PC-9 (cell line): Measurements from ENCODE around the gene FOXF2. TPM values are rescaled to one million over a fixed set of nuclear protein-coding genes. Genes with fewer than 3 reads are reported as not detected.

ENCODE experiments used
- BruUV-seq: library from RNA; stranded (reverse); fragments of 400-500 nt; replicated peaks from 2 replicates; lab custom pipeline; 2021; lab: Mats Ljungman, UMichigan
- CTCF ChIA-PET: fragments of 300-600 bp; sonication (Branson Sonifier 250); formaldehyde crosslinking; loops from one replicate; lab custom pipeline; 2022; ENCODE audit warnings: antibody characterized with exemption; lab: Charles Lee
- POLR2A ChIA-PET: fragments of 300-600 bp; sonication (Branson Sonifier 250); formaldehyde crosslinking; loops from one replicate; lab custom pipeline; 2022; ENCODE audit warnings: antibody characterized with exemption; ENCODE audit not compliant: unreplicated experiment; lab: Charles Lee
- DNase-seq, 2 experiments: peaks; one replicate each; pipeline versions ENCODE4 v3.0.0 to v3.0.0-alpha.2; 2015 to 2022; ENCODE audit warnings: mixed read lengths in 1 of 2
- H2AFZ ChIP-seq: fragments of 200-600 bp; sonication (generic); 2 replicates; pipeline ENCODE4 v1.8.1; 2017; ENCODE audit warnings: antibody characterized with exemption
- H3F3A ChIP-seq: fragments of 200-600 bp; sonication (generic); 2 replicates; pipeline ENCODE4 v1.8.1; 2017; ENCODE audit warnings: antibody characterized with exemption, mild to moderate bottlenecking, low read depth; ENCODE audit not compliant: insufficient read depth
- H3K27ac ChIP-seq: fragments of 200-600 bp; sonication (generic); 2 replicates; pipeline ENCODE4 v1.6.1; 2016; ENCODE audit warnings: mixed run types
- H3K27me3 ChIP-seq: fragments of 200-600 bp; sonication (generic); 2 replicates; pipeline ENCODE4 v1.6.1; 2016; ENCODE audit warnings: low read depth, mixed run types; ENCODE audit not compliant: insufficient read depth
- H3K36me3 ChIP-seq: fragments of 200-600 bp; sonication (generic); 2 replicates; pipeline ENCODE4 v1.6.1; 2016; ENCODE audit warnings: low read depth, mixed run types
- H3K4me1 ChIP-seq: fragments of 200-600 bp; sonication (generic); replicated peaks from 2 replicates; pipeline ENCODE4 v1.6.1; 2016; ENCODE audit warnings: mixed run types; ENCODE audit not compliant: insufficient read depth
- H3K4me2 ChIP-seq: fragments of 200-600 bp; sonication (generic); 2 replicates; pipeline ENCODE4 v1.6.1; 2017; ENCODE audit warnings: mixed run types
- H3K4me3 ChIP-seq: fragments of 200-600 bp; sonication (generic); 2 replicates; pipeline ENCODE4 v1.6.1; 2016; ENCODE audit warnings: mixed run types
- H3K79me2 ChIP-seq: fragments of 200-600 bp; sonication (generic); 2 replicates; pipeline ENCODE4 v1.6.1; 2017; ENCODE audit warnings: low read depth, mixed run types
- H3K9me2 ChIP-seq: fragments of 200-600 bp; sonication (generic); 2 replicates; pipeline ENCODE4 v1.8.1; 2017; ENCODE audit warnings: mild to moderate bottlenecking; ENCODE audit not compliant: insufficient read depth
- H3K9me3 ChIP-seq: fragments of 200-600 bp; sonication (generic); 2 replicates; pipeline ENCODE4 v1.8.1; 2016; ENCODE audit warnings: low read depth; ENCODE audit not compliant: insufficient read depth
- H4K20me1 ChIP-seq: fragments of 200-600 bp; sonication (generic); 2 replicates; pipeline ENCODE4 v1.8.1; 2017; ENCODE audit not compliant: insufficient read depth
- CTCF ChIP-seq: fragments of 200-600 bp; sonication (generic); conservative IDR thresholded peaks from 2 replicates; pipeline ENCODE4 v1.6.1; 2017; ENCODE audit warnings: mixed run types, antibody characterized with exemption, mild to moderate bottlenecking, moderate library complexity
- EZH2 ChIP-seq: fragments of 200-600 bp; sonication (generic); IDR thresholded peaks from 2 replicates; pipeline ENCODE4 v1.8.0; 2017; ENCODE audit warnings: antibody characterized with exemption, low read depth
- intact Hi-C: fragments of 100-400 bp; cut with micrococcal nuclease; formaldehyde crosslinking; loops from one replicate; pipeline ENCODE4 v1.10.0; 2022; ENCODE audit not compliant: unreplicated experiment
- total RNA-seq: library from RNA; stranded (reverse); gene quantifications from 2 replicates; pipeline ENCODE4 v1.2.3, GENCODE V29; 2021

FOXF2 gene
- total RNA-seq, 1 experiment from 2014 or later = not detected

- intact Hi-C loops = no loop called here
- Histone ChIP-seq H3K4me2 (no peak overlapping the region), H3K4me3 (no peak overlapping the region), H3K79me2 (no peaks in the 10 kb centered on the region), H3K9me2 (no peaks in the 10 kb centered on the region), H3K27me3 (no peaks in the 10 kb centered on the region), H3K4me1 (no peaks in the 10 kb centered on the region), H3K36me3 (no peaks in the 10 kb centered on the region), H2AFZ (no peak overlapping the region), H3K27ac (no peak overlapping the region), H4K20me1 (no peaks in the 10 kb centered on the region), H3F3A (no peaks in the 10 kb centered on the region), H3K9me3 (no peaks in the 10 kb centered on the region)
- no peak for DNase-seq
- no TSS peak for BruUV-seq
- ChIA-PET POLR2A (no interaction called here), CTCF (no interaction called here)
- TF ChIP-seq CTCF (no peak), EZH2 (no peak)
These were observed 13.0 kb downstream of the FOXF2 start for GRCh38 chr6:1402369-1402768.

GRCh38 chr6:1402868-1403267 is 13.5 kb downstream of the FOXF2 start:
- no peak overlapping the region for H2AFZ ChIP-seq
- BruUV-seq = no TSS peak
- TF ChIP-seq EZH2 = no peak
- TF ChIP-seq CTCF = no peak
- no peaks in the 10 kb centered on the region for H3K36me3 ChIP-seq
- ChIA-PET CTCF (no interaction called here), POLR2A (no interaction called here)
- H3F3A ChIP-seq = no peaks in the 10 kb centered on the region
- H3K27me3 ChIP-seq = no peaks in the 10 kb centered on the region
- H3K27ac ChIP-seq = no peak overlapping the region
- no peaks in the 10 kb centered on the region for H4K20me1 ChIP-seq
- no peak for DNase-seq
- no peaks in the 10 kb centered on the region for H3K79me2 ChIP-seq
- no peak overlapping the region for H3K4me2 ChIP-seq
- no peak overlapping the region for H3K4me3 ChIP-seq
- no peaks in the 10 kb centered on the region for H3K9me3 ChIP-seq
- intact Hi-C loops = no loop called here
- no peaks in the 10 kb centered on the region for H3K4me1 ChIP-seq
- no peaks in the 10 kb centered on the region for H3K9me2 ChIP-seq

GRCh38 chr6:1403851-1404712 is 14.7 kb downstream of the FOXF2 start:
- no TSS peak for BruUV-seq

More at GRCh38 chr6:1403851-1404712, 14.7 kb downstream of the FOXF2 start:
- H3K4me3 ChIP-seq = no peak overlapping the region
- CTCF ChIA-PET = no interaction called here
- H3K4me1 ChIP-seq = no peaks in the 10 kb centered on the region
- no peak overlapping the region for H3K27ac ChIP-seq
- POLR2A ChIA-PET = interaction anchor here (0.7 kb wide), 1 partner anchor 57 kb away, joined by 5 read pairs; no protein-coding TSS in a partner anchor
- H3K9me3 ChIP-seq = no peaks in the 10 kb centered on the region
- no peak for DNase-seq
- H3K4me2 ChIP-seq = no peak overlapping the region
- no peaks in the 10 kb centered on the region for H3K36me3 ChIP-seq
- H4K20me1 ChIP-seq = no peaks in the 10 kb centered on the region
- intact Hi-C loops = no loop called here
- H3K79me2 ChIP-seq = no peaks in the 10 kb centered on the region
- H3F3A ChIP-seq = no peaks in the 10 kb centered on the region
- no peak overlapping the region for H2AFZ ChIP-seq
- TF ChIP-seq EZH2 (no peak), CTCF (no peak)
- no peaks in the 10 kb centered on the region for H3K27me3 ChIP-seq
- H3K9me2 ChIP-seq = no peaks in the 10 kb centered on the region
